GM21723 (cell line): ENCODE measurements around the gene TMA7B.

Experiments used
- ATAC-seq: cut with Tn5 transposase; IDR thresholded peaks from one replicate; pipeline ENCODE4 v1.9.1; 2021; ENCODE audit warnings: mild to moderate bottlenecking, moderate library complexity; ENCODE audit not compliant: unreplicated experiment

TMA7B gene

DNA sequence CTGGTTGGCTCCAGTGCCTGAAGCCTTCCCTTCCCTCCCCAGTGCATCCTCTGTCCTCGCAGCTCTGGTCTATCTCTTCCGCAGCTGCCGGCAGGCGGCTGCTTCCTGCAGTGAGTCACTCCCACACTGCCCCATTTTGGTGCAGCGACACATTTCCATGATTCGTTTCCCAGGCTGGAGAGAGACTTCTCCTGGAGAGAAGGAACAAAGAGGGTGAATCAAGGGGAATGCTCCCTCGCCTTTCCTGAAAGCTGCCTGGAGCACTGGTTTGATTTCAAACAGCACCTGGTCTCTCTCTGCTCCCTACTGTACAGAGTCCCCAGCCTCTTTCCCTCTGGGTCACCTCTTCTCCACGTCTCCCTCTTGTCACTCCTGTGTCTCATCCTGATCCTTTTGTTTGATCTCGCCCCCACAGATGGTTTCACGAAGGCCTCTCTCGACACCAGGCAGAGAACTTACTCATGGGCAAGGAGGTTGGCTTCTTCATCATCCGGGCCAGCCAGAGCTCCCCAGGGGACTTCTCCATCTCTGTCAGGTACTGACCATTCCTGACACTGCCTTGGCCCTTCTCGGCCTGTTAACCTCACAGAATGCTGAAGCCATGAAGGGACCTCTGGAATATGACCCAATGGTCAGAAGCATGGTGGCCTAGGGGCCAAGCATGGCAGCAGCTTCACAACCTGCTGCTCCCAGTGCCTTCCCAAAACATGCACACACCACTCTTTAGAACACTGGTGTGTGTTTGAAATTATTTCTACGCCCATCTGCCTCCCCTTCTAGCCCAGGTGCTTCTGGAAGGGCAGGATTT is at the start of gene TMA7B:
Gene TMA7B (plus strand): TSS at position 758 of the 808 bp plus-strand sequence. CDS start 3,978 bp downstream, outside the sequence.
- ATAC-seq = no peak

DNA sequence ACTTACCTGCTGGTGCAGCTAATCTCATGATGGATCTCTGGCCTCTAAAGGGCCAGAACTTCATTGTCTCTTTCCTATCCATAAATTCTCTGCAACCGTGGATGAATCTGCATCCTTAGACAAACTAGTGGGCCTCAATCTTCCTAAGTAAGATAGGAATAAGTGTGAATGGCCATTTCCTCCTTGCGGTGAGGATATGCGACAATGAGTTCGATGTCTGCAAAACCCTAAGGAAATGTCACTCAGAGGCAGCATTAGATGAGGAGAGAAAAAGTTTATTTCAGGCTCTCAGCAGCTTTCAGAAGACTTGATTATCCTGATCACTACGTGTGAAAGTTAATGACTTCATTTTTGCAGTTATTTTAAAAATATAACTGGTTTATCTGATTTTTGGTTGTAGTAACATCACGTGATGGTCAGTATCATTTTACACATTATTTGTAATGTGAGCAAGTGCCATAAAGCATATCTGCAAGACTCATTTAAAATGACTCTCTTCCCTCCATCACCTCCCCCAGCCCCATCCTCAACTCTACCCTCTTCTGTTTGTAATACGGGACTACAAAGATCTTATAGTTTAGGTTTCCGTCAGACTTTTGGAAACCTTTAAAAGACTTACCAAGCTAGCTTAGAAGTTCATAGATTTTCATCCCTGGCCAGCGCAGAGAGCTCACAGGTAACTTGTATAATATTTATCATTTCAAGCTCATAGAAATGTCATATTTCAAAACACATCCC is 49.2 kb upstream of the TMA7B start:
- no peak for ATAC-seq

DNA sequence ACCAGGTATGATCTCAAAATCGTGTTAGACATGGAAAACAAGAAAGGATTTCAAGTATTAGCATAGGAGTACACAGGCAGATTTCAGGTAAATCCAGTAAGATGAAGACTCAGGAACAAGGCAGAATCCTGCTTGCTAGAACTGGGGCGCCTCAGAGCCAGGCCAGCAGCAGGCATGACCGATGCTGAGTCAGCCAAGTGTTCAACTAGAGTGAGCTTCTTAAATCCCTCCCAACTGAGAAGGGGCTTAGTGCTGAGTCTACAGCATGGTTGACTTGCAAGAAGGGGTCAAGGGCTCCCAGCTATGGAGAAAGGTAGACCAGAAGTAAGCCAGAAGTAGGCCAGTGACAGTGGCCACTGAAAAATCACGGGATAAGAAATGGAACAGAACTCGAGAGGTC is 46.9 kb upstream of the TMA7B start:
- ATAC-seq = no peak

DNA sequence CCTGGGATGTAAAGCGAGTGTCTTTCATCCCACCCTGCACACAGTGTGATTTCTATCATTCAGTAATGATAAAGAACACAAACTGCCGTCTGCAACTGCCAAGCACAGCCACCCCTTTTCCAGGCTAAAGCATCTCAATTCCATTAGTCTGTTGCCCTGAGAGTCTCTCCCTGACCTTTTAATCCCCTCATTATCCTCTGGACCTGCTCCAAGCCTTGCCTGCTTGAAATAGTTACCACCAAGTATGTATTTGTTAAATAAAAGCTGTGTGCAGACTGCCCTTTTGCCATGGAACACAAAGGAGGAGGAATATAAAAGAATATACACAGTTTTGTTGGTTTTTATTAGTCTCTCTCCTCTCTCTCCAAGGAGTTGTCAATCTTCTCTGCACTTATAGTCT is 46.3 kb upstream of the TMA7B start:
- ATAC-seq = no peak

GRCh38 chr22:39914584-39914983 is 45.6 kb upstream of the TMA7B start:
- no peak for ATAC-seq

- no peak for ATAC-seq
These were observed 44.9 kb upstream of the TMA7B start for GRCh38 chr22:39915295-39915726.

GRCh38 chr22:39916496-39916895 is 43.7 kb upstream of the TMA7B start:
- no peak for ATAC-seq

GRCh38 chr22:39917197-39917643 is 43.0 kb upstream of the TMA7B start:
- no peak for ATAC-seq

DNA sequence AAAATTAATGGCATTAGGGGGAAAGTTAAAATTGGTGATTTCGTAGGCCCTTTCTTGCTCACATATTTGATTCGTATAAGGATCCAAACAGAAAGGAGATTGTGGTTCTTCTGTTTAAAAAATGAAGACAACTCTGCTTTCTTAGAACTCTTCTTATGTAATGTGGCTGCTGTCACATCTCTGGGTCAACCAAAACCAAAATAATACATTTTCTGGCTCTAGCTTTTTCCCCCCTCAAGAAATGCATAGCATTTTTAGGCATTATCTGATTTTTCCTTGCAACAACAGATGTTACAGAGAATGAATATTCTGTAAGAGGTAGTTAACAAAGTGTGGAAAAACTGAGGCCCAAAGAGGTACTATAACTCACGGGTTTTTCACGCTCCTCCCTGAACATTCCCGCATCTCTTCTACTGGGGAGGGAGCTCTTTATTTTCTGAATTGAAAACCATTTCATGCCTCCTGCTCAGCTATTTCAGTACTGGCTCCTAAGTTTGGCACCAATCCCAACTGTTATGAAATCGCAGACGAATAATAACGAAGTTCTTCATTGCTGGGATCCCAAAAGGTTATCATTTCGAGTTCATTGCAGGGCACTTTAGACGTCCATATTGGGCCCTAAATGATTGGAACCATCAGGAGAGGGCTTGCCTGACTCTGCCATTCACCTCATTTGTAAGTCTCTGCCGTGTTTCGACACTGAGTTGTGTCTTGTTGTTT is 42.3 kb upstream of the TMA7B start:
- no peak for ATAC-seq

DNA sequence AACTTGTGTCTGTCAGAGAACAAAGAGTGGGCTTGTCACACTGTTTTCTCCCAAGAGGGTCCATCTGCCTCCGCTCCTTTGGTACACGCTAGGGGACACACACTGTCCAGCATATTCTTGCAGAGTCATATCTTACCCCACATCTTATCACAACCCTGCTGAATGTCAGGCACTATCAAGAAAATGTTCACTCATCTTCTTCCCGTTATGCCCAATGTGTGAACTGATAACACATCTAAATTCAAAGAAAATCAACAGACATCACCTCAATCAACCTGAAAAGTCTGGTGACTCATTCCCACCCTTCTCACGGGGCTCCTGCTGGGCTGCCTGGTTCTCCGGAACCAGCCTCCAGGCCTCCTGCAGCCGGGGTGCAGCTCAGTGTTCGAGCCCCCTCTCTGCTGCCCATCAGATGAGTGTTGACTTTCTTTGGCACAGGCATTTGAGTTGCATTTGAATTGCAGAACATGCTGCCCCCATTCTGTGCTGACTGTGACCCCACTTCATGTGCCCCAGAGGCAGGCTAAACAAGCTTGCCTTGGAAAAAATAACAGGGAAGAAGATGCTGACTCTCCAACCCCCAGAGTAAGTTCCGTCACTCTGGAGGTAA is 40.0 kb upstream of the TMA7B start:
- no peak for ATAC-seq

DNA sequence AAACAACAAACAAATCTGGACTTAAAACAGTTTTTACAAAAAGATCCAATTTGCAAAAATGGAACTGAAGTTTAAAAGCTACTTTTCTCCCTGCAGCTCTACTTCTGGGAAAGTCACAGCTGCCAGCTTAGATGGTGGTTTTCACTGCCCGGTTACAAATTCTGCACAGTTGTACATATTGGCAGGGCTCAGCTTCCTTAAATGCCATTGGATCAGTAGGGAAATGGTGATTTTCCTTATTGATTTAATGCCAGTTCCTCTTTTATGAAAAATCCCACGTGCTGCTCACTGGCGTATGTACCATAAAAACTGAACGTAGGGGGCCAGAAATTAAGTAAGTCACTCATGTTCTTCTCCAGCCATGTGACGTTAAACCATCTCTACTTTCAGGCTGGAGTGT is 36.5 kb upstream of the TMA7B start:
- no peak for ATAC-seq

DNA sequence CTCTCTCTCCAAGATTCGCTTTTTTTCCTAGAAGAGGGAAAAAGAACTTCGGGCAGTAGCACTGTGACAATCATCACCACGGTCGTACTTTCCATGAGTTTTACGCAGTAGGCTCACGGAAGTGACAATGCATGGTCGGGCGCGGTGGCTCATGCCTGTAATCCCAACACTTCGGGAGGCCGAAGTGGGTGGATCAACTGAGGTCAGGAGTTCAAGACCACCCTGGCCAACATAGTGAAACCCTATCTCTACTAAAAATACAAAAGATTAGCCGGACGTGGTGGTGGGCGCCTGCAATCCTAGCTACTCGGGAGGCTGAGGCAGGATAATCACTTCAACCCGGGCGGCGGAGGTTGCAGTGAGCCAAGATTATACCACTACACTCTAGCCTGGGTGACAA is 35.9 kb upstream of the TMA7B start:
- no peak for ATAC-seq

GRCh38 chr22:39925273-39925672 is 34.9 kb upstream of the TMA7B start:
- ATAC-seq = no peak

DNA sequence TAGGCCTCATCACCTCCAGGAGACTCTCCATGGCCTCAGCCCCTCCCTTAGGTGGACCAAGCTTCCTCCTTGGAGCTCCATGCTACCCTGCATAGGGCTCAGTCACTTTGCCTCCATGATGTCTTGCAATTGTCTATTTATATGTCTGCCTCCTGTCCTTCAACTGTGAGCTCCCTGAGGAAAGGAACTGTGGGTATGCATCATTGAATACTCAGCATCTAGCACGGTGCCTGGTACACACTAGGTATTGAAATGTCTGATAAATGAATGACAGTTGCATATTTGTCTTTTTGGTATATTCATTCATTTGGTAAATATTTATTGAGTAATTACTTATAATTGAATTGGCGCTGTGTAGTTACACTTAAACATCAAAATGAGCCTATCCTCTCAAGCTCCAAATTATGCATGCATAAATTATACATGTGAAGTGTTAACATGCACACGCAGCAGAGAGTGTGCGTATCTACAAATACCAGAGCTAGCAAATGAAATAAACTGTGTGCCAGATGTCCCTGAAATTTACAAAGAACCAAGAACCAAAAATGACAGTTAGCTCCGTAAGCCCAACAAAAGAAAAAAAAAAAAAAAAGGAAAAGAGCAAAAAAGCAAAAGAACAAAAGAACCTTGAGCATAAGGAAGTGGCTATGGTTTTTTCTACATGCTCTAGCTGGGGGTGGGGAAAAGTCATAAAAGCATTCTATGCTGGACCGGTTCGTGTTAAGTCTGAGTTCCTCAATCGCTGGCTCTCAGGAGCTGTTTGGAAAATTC is 34.1 kb upstream of the TMA7B start:
- no peak for ATAC-seq

GRCh38 chr22:39926753-39927152 is 33.4 kb upstream of the TMA7B start:
- no peak for ATAC-seq

GRCh38 chr22:39927544-39927943 is 32.7 kb upstream of the TMA7B start:
- no peak for ATAC-seq

DNA sequence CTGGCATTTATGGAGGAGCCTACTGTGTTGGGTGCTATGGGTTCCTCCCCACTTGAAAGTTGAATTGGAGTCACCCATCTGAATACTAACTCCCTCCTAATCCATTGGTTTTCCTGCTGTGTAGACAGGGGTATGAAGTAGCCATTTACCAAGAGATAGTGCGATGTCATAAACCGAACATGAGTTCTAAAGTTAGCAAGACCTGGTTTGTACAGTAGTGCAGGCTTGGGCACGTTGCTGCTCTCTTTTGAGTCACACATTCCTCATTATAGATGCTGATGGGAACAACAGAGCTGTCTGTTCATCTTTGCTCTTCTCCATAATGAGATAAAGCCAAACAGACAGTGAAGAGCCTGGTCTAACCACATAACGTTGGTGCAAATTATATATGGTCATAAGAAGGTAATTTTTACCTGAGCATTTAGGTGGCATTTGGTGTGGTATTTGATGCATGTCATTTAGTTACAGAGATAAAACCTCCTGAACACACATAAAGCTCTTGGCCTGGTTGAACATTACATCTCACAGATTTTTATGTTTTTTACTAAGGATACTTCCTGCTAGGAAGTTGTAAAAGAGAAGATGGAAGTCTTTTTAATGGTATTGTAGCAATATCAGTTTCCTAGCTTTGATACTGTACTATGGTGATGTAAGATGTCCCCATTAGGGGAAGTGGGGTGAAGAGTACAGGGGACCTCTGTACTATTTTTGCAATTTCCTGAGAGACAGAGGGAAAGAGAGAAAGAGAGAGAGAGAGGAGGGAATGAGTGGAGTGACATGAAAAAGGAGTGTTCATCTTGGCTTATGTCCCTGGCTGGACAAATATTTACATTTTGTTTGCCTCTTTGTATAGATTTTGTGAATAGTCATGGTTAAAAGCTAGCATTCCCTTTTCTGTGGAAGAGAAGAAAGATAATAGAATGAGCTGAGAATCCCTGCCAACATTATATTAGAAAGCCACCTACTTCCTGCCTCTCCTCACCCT is 31.4 kb upstream of the TMA7B start:
- ATAC-seq = no peak

GRCh38 chr22:39931251-39931650 is 28.9 kb upstream of the TMA7B start:
- no peak for ATAC-seq

- ATAC-seq = no peak
These were observed 28.0 kb upstream of the TMA7B start for GRCh38 chr22:39932166-39932565.
